AG08396 (cell line): ENCODE measurements around the gene ARPC2.

Experiments used
- DNase-seq: peaks from one replicate; pipeline ENCODE4 v3.0.0; 2012; ENCODE audit warnings: low spot score, mixed read lengths

ARPC2 gene

GRCh38 chr2:218253232-218253625, 36.2 kb downstream of the ARPC2 start:
- DNase-seq: no peak

GRCh38 chr2:218255446-218255845, 38.5 kb downstream of the ARPC2 start:
- peak; percentile 47 for DNase-seq

- DNase-seq: no peak
These were observed 39.8 kb downstream of the ARPC2 start for GRCh38 chr2:218256612-218257350.

- DNase-seq: no peak
These were observed 40.5 kb downstream of the ARPC2 start for GRCh38 chr2:218257390-218257981.

GRCh38 chr2:218259099-218259961, 42.3 kb downstream of the ARPC2 start:
- peak; percentile 79 for DNase-seq

GRCh38 chr2:218260166-218260565, 43.2 kb downstream of the ARPC2 start:
- DNase-seq: no peak

GRCh38 chr2:218260742-218261422, 43.9 kb downstream of the ARPC2 start, which contains the start of gene GPBAR1:
Gene GPBAR1 (plus strand): TSS chr2:218261015. CDS start chr2:218262725, 1,710 bp downstream.
- DNase-seq: no peak

GRCh38 chr2:218261423-218262236, 44.6 kb downstream of the ARPC2 start:
- DNase-seq: no peak

- DNase-seq: no peak
These were observed 45.2 kb downstream of the ARPC2 start for GRCh38 chr2:218262237-218262600.

GRCh38 chr2:218262631-218263586, 45.9 kb downstream of the ARPC2 start:
- no peak for DNase-seq

GRCh38 chr2:218263817-218264641, 47.0 kb downstream of the ARPC2 start:
- no peak for DNase-seq

- DNase-seq: no peak
These were observed 48.0 kb downstream of the ARPC2 start for GRCh38 chr2:218264773-218265561.

GRCh38 chr2:218265626-218266025, 48.6 kb downstream of the ARPC2 start:
- DNase-seq: no peak

- no peak for DNase-seq
These were observed 49.5 kb downstream of the ARPC2 start for GRCh38 chr2:218266316-218266979.

GRCh38 chr2:218267259-218267658, 50.3 kb downstream of the ARPC2 start:
- DNase-seq: no peak

- peak; percentile 99 for DNase-seq
These were observed 53.1 kb downstream of the ARPC2 start, which contains the start of the genes AAMP and PNKD for GRCh38 chr2:218269900-218270720. Gene AAMP (minus strand): TSS chr2:218270137. CDS start chr2:218270086, 51 bp downstream. Gene PNKD (plus strand): TSS chr2:218270519. CDS start chr2:218270536, 17 bp downstream.
